8988T (cell line): ENCODE results near the gene PHF21A.
A peak's percentile ranks its signal among the peaks of the same experiment; 100 is the strongest.
"Not testable (repeated sequence)": the region's sequence is repeated elsewhere in the genome, so short reads cannot be mapped to it uniquely, and the experiment has no call there.

ENCODE experiments used
- DNase-seq: peaks from one replicate; pipeline ENCODE4 v3.0.0; 2011

PHF21A gene

GRCh38 chr11:46119352-46120216 lies 1.7 kb downstream of the PHF21A start:
- DNase-seq: peak; percentile 34

- no peak for DNase-seq
Measured at GRCh38 chr11:46118702-46119351, 2.4 kb downstream of the PHF21A start.

DNA sequence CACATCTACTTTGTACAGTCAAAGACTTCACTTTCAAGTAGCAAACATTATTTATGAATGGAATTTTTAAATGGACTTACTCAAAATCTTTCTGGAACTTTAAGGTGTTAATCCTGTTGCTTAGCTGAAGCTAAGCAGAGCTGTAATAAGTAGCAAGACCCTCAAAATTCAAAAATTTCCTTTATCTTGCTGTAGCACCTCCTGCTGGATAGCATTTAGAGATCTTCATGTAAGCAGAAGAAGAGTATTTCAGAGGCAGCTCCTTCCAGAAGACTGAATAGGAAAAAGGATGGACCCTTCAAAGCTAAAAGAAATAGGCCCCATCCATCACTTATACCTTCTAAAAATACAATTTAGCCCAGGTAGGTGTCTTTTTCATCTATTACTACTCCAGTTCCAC lies 3.4 kb downstream of the PHF21A start:
- DNase-seq: no peak

- not testable (repeated sequence) for DNase-seq
Measured at GRCh38 chr11:46116712-46117037, 4.6 kb downstream of the PHF21A start.

DNA sequence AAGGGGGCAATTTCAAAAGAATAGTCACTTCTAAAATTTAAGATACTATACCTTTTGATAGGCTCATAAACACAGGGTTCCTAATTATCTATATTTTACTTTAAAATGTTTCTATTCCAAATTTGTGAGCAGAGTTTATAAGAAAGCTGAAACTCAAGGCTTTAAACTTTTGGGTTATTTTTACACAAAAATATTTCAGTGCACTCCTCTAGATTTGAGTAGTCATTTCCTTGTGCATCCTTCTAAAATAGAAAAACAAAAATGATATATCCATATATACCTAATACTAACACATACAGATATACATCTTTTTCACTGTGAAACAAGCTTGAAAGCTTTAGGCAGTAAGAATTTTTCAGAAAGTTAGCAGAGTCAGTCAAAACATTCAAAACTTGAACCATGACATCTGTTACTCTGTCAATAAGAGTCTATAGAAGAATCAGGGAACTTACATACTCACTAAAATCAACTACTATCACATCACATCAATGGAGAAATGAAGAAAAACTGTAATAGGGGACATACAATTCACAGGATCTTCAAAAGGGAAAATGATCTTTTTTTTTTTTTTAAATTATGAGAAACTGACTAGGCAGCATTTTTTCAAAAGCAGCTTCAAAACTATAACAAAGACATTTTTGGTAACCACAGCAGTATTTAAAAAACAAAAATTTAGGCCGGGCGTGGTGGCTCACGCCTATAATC lies 5.1 kb downstream of the PHF21A start:
- no peak for DNase-seq

DNA sequence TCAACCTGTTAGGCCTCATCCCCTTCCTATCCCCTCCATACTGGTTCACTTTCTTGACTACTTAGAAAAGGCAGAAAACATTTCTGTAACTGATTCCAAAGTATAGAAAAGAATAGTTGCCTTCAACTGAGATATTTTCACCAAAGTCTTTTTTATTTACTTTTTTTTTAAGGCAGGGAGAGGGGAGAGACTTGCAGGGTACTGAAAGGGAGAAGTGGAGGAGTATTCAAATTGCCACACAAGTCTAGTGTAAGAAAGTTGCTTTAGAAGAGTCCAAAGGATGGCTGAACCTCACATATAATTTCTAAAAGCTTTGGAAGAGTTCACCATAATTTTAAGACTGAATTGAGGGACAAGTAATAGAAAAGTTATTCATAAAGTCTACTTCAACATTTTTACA lies 6.3 kb downstream of the PHF21A start:
- DNase-seq: no peak

DNA sequence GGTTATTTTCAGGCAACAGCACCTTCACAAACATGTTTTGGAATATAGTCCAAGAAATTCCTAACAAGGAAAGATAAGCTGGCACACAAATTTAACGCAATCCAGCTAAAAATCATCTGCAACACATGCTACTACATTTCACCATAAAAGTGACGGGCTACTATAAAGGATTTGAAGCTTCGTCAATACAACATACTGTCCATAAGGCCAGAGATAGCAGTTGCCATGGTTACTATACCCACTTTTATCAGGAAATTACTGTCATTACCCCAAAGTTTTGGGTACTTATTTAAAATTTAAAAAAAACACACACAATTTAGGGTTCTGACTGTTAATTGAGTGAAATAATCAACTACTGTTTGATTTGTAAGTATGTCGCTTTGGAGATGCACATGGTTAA lies 6.9 kb downstream of the PHF21A start:
- DNase-seq: no peak

GRCh38 chr11:46112961-46113607 lies 8.2 kb downstream of the PHF21A start:
- DNase-seq: peak; percentile 47

- DNase-seq: no peak
Measured at GRCh38 chr11:46108751-46109150, 12.5 kb downstream of the PHF21A start.

DNA sequence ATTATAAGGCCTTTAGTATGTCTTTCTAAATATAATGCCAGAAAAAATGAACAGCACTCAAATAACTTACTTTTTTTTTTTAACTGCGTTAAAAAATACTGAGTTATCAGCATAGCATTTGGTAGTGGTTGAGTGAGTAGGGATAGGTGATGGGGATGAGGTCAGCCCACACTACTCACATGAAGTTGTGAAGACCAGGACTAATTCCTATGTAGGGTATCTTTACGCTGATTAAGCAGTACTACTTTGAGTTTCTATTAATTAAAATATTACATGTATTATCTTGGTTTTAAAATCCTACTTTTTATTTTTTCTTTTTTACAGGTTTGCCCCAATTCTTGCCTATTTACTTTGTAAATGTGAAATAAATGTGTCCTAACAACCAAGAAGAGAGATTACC lies 13.5 kb downstream of the PHF21A start:
- DNase-seq: no peak

DNA sequence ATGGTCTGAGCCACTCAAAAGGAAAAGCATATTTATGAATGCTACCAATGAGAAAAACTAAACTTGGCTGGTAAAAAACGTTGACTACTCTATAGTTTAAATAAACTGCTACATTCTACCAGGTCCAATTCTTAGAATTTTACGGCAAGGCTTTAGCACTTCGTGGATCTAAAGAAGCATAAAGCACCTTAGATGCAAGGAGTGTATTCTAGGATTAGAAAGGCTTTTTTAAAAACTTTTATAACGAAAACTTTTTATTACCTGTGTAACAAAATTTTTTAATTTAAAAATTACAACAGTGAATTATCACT lies 13.9 kb downstream of the PHF21A start:
- DNase-seq: no peak

GRCh38 chr11:46106530-46107407 lies 14.5 kb downstream of the PHF21A start:
- no peak for DNase-seq

DNA sequence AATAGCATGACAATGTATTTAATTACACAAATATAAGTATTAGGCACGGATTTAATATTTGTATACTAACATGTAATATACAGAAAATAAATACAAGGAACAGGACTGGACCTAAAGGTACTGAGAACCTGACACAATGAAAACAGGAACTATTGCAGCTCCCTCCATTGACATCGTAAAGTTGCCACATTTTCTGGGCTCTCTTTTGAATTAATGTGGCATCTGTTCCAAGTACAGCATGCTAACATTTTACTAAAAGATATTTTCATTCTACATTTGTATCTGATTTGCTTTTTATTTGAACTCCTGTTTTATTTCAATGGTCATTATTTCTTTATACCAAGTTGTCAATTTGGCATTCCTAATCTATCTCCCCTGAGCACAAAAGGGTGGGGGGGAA lies 15.3 kb downstream of the PHF21A start:
- DNase-seq: no peak

DNA sequence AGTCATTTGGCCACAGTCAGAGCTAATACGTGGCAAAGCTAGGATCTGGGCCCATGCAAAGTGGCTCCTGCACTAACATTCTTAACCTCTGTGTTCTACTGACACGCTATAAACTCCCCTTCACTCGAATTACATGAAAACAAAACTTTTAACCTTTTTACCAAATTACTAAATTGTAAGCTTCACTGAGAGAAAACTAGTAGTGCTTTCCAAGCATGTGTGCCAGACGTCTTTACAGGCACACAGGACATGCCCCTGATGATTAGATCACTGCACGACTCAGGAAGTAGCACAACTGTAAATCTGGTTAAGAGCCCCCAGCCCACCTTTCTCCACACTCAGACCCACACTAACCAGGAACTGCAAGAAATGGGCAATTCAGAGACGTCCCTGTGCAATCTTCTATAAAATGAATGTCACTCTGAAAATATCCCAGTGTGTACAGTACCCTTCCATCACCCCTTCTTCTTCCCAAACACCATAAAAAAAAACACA lies 16.1 kb downstream of the PHF21A start:
- DNase-seq: no peak

- DNase-seq: no peak
Measured at GRCh38 chr11:46102843-46103242, 18.4 kb downstream of the PHF21A start.

DNA sequence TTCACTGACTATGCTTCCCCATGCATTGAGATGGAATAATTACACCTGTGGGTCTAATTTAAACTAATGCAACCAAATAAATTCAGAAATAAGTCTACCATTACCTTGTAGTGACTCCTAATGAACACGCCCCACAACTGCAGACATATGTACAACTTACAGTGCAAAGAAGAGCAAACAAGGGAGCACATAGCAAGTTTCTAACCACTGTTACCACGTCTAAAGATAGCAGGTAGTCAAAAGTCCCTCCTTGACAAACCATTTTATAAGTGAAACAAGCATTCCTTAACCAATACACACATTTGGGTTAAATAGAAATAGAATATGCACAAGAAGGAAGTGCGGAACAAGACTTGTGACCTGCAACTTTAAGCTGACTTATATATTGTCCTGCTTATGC lies 20.6 kb downstream of the PHF21A start:
- no peak for DNase-seq

DNA sequence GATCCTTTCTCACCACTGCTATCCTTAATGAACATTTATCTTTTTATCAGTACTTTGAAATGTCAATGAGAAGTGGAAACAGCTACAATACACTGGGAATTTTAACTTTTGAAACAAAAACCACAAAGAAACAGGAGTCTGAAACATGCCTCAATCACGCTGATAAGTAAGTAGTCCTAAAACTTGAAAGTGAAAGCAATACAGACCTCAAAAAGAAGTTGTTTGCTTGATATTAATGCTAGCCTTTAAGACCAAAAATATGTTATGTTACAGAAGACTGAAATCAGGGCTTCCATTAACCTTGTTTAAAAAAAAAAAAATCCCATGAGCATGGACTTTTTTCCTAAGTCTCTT lies 21.3 kb downstream of the PHF21A start:
- DNase-seq: no peak

GRCh38 chr11:46090375-46090774 lies 30.9 kb downstream of the PHF21A start:
- no peak for DNase-seq

GRCh38 chr11:46079662-46080061 lies 41.6 kb downstream of the PHF21A start:
- DNase-seq: no peak

GRCh38 chr11:46075928-46076327 lies 45.3 kb downstream of the PHF21A start:
- no peak for DNase-seq

DNA sequence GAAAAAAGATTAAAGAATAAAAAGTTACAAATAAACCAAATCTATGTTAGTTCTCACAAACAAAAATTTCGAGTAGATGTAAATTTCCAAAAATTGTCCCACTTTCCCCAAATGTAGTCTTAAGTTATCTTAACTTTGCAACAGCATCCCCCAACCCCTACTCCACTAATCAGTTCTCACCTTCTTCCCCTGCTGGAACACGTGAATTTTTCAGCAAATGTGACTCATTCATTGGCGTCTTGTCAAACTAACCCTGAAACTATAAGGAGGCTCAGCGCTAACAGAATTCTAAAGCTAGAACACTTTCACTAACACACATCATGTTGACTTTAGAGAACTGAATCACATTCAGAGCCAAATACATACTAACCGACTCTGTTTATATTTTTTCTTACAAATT lies 46.1 kb downstream of the PHF21A start:
- DNase-seq: no peak

DNA sequence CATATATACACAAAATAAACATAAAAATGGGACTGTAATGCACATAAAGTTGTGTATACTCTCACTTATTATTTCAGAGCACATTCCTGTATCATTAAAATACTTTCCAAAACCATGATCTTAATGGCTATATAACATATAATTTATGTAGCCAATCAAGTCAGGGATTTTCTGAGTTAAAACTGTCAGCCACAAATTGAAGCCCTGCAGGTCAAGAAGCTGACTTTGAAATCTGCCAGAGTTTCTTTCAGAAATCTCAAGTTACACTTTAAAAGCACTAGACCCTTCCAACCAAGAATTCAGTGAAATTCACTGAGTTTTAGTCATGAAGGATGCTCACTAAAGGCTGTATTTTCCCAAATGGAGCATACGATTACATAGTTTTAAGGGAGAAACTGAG lies 47.6 kb downstream of the PHF21A start:
- DNase-seq: no peak
